NCI-H82 treated with DMSO at 0.1 percent for 48 hours (cell line): ENCODE results near the gene KCNC3.

Experiments
- DNase-seq: peaks from one replicate; lab custom pipeline; 2025; ENCODE audit not compliant: unreplicated experiment; lab: John Stamatoyannopoulos, UW

Gene KCNC3

DNA sequence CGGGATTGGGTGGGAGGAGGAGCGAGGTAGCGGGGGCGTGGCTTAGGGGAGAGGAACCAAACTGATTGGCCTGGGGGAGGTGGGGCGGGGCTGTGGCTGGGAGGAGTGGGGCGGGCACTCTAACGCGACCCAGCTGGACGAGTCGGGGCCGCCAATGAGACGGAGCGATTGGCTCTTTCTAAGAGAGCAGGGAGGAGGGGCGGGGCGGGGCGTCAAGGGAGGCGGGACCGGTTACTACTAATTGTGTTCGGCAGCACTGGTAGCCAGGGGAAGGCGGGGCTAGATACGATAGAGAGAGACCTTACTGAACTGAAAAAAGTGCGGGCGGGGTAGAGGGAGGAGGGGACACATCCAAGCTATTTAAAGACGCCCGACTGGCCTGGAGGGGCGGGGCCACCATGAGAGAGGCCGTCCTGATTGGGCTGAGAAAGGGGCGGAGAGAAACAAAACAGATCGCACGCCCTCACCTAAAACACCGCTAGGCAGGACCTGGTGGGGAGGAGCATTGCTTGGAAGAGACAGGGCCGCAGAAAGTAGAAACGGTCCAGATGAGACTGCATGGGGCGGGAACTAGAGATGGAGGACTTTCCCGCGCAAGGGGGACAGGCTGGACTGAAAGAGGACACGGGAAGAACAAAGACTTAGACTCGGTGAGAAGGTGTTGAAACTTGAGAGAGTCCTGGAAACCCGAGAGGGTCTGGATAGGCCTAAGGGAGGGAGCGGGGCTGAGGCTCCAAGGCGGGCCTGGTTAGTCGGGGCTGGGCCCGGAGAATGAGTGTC lies at the start of gene KCNC3:
Gene KCNC3 (minus strand): TSS at position 232 of the 780 bp plus-strand sequence. CDS start 295 bp downstream, outside the sequence.
- DNase-seq, result peak; percentile 76

GRCh38 chr19:50378863-50379236 lies 49.7 kb upstream of the KCNC3 start:
- no peak for DNase-seq

GRCh38 chr19:50378169-50378862 lies 49.1 kb upstream of the KCNC3 start:
- DNase-seq, result no peak

- DNase-seq, result no peak
Observed at GRCh38 chr19:50377517-50377916, 48.3 kb upstream of the KCNC3 start.

DNA sequence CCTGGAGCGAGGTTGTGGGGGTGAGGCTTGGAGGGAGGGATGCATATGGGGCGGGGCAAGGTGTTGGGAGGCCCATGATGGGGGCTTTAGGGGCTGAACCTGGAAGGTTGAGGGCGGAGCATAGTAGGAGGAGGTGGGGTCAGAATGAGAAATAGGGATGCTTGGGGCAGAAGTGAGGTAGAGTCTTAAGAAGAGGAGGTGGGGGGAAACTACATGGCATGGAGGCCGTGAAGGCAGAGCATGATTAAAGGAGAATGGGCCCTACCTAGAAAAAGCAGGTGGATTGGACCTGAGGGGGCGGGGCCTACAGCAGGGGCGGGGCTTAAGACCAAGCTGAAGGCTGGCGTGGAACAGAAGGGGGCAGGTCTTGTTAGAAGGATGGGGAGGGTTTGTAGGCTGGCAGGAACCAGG lies 47.9 kb upstream of the KCNC3 start:
- no peak for DNase-seq

DNA sequence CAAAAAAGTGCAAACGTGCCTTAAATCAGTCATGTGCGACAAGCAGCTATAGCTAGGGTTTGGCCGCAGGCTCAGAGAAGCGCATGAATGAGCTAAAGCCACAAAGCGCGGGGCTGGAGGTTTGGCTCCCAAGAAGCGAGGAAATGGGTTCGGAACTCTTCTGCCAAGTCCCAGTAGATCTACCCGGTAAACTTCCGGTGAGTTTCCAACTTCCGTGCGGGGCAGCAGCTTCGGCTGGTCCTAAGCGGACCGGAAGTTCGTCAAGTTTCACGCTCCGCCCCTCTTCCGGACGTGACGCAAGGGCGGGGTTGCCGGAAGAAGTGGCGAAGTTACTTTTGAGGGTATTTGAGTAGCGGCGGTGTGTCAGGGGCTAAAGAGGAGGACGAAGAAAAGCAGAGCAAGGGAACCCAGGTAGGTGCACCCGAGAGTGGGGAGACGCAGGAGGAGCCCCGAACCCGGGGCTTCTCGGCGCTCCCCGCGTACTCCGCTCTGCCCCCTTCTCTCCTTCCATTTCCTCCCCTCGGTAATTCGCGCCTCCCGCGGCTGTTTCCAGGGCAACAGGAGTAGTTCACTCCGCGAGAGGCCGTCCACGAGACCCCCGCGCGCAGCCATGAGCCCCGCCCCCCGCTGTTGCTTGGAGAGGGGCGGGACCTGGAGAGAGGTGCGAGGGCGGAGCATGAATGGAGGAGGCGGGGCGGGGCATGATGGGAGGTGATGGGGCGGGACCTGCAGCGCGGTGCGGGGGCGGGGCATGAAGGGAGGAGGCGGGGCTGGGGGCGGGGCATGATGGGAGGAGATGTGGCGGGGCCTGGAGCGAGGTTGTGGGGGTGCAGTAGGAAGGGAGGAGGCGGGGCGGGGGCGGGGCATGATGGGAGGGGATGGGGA lies 47.2 kb upstream of the KCNC3 start, which contains the start of gene NR1H2:
Gene NR1H2 (plus strand): TSS at position 292 of the 885 bp plus-strand sequence. CDS start 1,149 bp downstream, outside the sequence.
- peak; percentile 85 for DNase-seq

DNA sequence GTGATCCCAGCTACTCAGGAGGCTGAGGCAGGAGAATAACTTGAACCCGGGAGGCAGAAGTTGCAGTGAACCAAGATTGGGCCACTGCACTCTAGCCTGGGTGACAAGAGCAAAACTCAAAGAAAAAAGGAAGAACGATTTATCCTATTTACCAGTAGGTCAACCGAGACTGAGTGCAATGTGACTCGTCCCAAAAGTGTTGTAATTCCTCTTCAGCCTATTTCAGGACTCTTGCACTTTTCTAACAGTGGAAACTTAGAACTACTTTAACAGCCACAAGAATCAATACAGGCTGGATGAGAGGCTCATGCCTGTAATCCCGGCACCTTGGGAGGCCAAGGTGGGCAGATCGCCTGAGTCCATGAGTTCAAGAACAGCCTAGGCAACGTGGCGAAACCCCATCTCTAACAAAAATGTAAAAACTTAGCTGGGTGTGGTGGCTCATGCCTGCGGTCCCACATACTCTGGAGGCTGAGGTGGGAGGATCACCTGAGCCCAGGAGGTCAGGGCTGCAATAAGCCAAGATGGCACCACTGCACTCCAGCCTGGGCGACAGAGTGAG lies 42.8 kb upstream of the KCNC3 start:
- DNase-seq, result no peak

DNA sequence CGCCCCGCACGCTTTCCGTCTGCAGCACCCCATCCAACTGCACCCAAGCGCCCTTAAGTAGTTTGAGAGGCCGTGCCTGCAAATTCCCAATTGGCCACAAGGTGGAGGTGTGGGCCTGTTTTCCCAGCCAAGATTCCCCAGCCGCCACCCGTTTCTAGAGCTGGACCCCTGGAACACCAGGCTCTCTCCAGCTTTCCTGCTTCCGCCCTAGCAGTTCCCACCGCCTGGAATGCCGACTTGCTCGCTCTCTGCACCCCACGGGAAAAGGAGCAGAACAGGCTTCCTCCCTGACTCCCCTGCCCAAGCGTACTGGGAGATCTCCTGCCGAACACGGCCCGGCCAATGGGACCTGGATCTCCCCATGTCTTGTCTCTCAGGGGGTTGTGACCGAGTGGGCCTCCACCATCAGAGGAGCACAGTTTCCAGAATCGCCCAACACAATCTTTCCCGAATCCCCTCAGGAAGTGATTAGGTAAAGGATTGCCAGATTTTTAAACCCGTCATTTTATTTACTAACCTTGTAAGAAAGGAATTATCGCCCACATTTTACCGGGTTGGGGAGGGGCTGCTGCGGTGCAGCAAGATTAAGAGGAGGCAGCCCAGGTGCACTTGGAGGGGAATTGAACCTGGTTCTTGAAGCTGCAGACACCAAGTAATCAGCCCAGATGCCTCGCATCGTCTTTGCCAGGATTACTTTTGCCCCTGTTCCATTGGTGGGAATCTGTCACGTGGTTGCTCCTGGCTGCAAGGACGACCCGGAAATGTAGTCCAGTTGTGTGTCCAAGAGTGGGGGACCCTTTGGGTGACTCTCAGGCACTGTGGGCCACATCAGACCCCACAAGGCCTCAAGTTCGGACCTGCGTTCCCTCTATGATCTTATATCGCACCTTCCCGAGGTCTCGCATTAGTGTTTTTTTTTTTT lies 39.7 kb upstream of the KCNC3 start:
- peak; percentile 57 for DNase-seq

DNA sequence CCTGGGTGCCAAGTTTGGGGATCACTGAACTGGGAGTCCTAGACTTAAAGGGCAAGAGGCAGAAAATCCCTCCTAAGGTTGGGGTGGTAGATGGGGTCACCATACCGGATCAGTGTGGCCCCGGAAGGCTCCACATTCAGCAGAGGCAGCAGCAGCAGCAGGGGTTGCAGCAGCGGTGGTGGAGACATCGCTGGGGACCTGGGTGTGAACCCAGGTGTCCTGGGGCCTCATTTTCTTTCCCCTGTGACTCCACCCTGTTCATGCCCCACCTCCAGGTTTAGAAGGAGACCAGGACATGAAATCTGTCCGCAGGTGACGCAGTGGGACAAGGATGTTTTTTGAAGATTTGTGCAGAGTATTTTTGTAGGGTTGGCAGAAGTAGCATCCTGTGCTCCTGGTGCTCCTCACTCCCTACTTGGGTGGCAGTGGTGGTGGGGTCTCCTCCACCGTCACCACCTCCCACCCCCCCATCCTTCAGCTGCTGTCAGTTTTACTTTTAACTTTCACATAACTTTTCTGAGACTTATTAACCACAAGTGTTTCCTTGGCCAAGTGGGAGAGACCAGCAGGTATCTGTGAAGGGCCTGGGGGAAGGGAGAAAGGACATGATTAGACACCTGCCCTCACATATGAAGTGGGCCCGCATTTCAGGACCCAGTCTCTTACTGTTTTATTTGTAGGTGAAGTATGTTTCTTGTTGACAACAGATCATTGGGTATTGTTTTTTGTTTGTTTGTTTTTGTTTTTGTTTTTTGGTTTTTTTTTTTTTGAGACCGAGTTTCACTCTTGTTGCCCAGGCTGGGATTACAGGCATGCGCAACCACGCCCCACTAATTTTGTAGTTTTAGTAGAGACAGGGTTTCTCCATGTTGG lies 36.5 kb upstream of the KCNC3 start, which contains the start of gene NAPSA:
Gene NAPSA (minus strand): TSS at position 206 of the 873 bp plus-strand sequence. CDS start 18 bp downstream, at position 188.
- no peak for DNase-seq

DNA sequence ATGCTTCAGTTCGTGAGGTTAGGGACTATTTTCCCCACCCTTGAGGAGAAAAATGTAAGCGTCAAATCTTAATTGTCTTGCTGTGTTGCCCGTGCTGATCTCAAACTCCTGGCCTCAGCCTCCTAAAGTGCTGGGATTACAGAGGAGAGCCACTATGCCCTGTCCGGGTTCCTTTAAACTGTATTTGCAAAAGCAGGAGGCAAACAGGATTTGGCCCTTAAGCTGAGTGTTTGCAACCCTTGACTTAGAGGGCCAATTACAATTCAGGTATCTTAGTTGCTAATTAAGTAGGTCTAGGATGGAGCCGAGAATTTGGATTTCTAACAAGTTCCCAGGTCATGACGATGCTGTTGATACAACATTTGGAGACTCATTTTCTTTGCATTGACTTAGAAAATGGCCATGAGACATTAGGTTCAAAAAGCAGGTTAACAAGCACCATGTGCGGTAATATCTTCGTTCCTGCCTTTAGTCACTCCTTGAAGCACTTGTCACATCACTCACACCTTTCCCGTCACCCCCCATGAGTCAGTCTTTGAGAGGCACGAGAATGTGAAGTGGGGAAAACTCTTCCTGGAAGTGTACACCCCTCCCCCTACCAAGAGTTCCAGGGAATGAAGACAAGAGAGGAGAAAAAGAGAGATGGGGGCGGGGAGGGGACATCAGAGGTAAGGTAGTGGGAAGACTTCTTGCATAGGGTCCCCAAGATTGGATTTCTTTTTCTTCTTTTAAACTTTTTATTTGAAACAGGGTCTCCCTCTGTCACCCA lies 33.7 kb upstream of the KCNC3 start:
- DNase-seq, result no peak

DNA sequence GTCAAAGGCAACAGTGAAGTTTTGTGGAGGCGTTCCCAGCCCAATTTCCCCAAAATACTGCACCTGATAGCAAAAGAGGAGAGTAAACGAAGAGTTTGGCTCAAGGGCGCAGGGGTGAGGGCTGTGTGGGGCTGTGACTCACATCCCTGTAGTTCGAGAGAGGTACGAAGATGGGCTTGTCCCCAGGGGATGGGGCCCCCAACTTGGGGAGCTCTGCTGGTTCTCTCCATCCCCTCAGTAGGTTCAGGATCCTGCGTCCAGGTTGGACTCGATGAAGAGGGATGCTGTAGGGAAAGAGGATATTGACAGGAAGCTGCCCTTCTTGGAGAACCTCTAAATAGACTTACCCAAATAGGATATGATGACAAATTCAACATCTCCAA lies 32.8 kb upstream of the KCNC3 start:
- no peak for DNase-seq

- DNase-seq, result no peak
Observed at GRCh38 chr19:50361290-50362029, 32.3 kb upstream of the KCNC3 start.

DNA sequence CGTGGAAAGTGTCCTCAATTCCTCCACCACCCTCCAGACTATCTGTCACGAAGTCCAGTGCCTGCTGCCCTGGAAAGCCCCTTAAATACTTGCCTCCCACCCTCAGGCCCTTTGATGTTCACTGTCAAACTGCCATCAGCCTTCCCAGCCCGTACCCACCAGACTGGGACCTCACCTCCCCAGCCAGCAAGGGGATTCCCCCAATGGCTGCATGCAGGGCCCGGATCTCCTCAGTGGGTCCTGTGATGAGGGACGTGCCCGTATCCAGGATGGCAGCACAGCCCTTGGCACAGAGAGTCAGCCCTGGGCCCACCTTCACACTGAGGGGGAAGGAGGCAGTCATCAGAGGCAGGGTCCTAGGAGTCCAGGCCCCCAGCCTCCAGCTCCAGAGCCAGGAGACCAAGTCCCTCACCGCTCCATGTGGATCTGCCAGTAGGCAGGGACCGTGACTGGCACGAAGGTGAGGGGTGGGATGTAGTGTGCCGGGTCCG lies 30.2 kb upstream of the KCNC3 start:
- no peak for DNase-seq

- DNase-seq, result no peak
Observed at GRCh38 chr19:50358483-50359327, 29.5 kb upstream of the KCNC3 start.

GRCh38 chr19:50357178-50358100 lies 28.3 kb upstream of the KCNC3 start:
- peak; percentile 24 for DNase-seq
